ENCODE measurements around the gene GABBR2. TPM values are rescaled to one million over a fixed set of nuclear protein-coding genes. Genes with fewer than 3 reads are reported as not detected.

The GABBR2 gene
- total and polyA plus RNA-seq, 2 donors (not counting 1 experiment from before 2014, with no cell fraction given) = 0.03 TPM; not detected in 1

GRCh38 chr9:98259791-98260190 is 448.9 kb downstream of the GABBR2 start:
- ChIA-PET POLR2A (interaction anchor here (0.5 to 0.6 kb wide), 2 partner anchors 161 to 203 kb away, joined by 4 to 7 read pairs; partner anchors contain the start of gene NANS), CTCF (interaction anchor here (0.7 to 7.9 kb wide), 4 partner anchors 24 to 369 kb away, joined by 3 to 46 read pairs (median 6); no protein-coding TSS in a partner anchor)
- Mint-ChIP-seq H3K27ac (no peak overlapping the region), H3K4me3 (no peak overlapping the region), H3K9me3 (ENCODE audit: insufficient read depth) (no peaks in the 10 kb centered on the region), H3K4me1 (peaks cover 8% of the 10 kb centered on the region), H3K27me3 (peaks cover 3% of the 10 kb centered on the region)
- Histone ChIP-seq H3K27ac (ENCODE audit: low read length in 2 of 2) (no peak overlapping the region), H3K36me3 (replicated peaks in 1 of 2; ENCODE audit: control extremely low read depth in 1 of 2, control insufficient read depth in 1 of 2, extremely low read depth in 1 of 2, insufficient read depth in 2 of 2, low read length in 1 of 2) (no peaks in the 10 kb centered on the region), H3K9ac (ENCODE audit: low read length) (no peak overlapping the region), H3K9me3 (ENCODE audit: control extremely low read depth in 1 of 3, control insufficient read depth in 2 of 3, insufficient read depth in 1 of 3, low read length in 2 of 3) (no peaks in the 10 kb centered on the region), H3K4me3 (ENCODE audit: control extremely low read depth in 1 of 5, extremely low read depth in 1 of 5, insufficient read depth in 1 of 5, low read depth in 2 of 5, low read length in 4 of 5) (no peak overlapping the region), H3K27me3 (replicated peaks in 1 of 4; ENCODE audit: control extremely low read depth in 1 of 4, control insufficient read depth in 3 of 4, insufficient read depth in 4 of 4, low read length in 3 of 4) (no peaks in the 10 kb centered on the region), H4K20me1 (ENCODE audit: control insufficient read depth, insufficient read depth, low read length, poor library complexity, severe bottlenecking) (no peaks in the 10 kb centered on the region), H2AFZ (ENCODE audit: insufficient read depth, low read depth, low read length, poor library complexity, severe bottlenecking) (no peak overlapping the region), H3K4me2 (replicated peaks; ENCODE audit: low read depth, low read length, poor library complexity, severe bottlenecking) (no peak overlapping the region), H3K79me2 (ENCODE audit: control insufficient read depth, insufficient read depth, low read length) (peaks cover 5% of the 10 kb centered on the region), H3K4me1 (ENCODE audit: control insufficient read depth in 2 of 2, insufficient read depth in 2 of 2, low read length in 2 of 2) (peaks cover 7 to 14% of the 10 kb centered on the region in 2 donors)
- no CpG with 5 or more reads among the region's 3 CpGs for WGBS (ENCODE audit: insufficient coverage)
- no peak for DNase-seq
- TF ChIP-seq EZH2 (IDR thresholded peaks at IDR 0.05; ENCODE audit: borderline replicate concordance, insufficient read depth, low read depth, low read length, poor library complexity, severe bottlenecking) = no peak
- TF ChIP-seq CTCF (IDR thresholded peaks at IDR 0.05) = no peak
- intact Hi-C loops (cut with micrococcal nuclease) = loop anchor here (5.0 kb wide), 3 partner anchors 142 to 847 kb away; partner anchors contain the start of genes TDRD7 and TRIM14
- ATAC-seq (ENCODE audit: low read depth) = no peak

- DNase-seq (peak; percentile 59), ATAC-seq (ENCODE audit: low read depth) (no peak)
- Histone ChIP-seq H3K79me2 (ENCODE audit: control insufficient read depth, insufficient read depth, low read length) (peaks cover 7% of the 10 kb centered on the region), H3K4me2 (replicated peaks; ENCODE audit: low read depth, low read length, poor library complexity, severe bottlenecking) (peak overlapping the region; percentile 93), H3K9me3 (ENCODE audit: control extremely low read depth in 1 of 3, control insufficient read depth in 2 of 3, insufficient read depth in 1 of 3, low read length in 2 of 3) (no peaks in the 10 kb centered on the region), H4K20me1 (ENCODE audit: control insufficient read depth, insufficient read depth, low read length, poor library complexity, severe bottlenecking) (no peaks in the 10 kb centered on the region), H3K4me3 (ENCODE audit: control extremely low read depth in 1 of 5, extremely low read depth in 1 of 5, insufficient read depth in 1 of 5, low read depth in 2 of 5, low read length in 4 of 5) (peak overlapping the region; percentile 89 to 98 (median 93)), H2AFZ (ENCODE audit: insufficient read depth, low read depth, low read length, poor library complexity, severe bottlenecking) (peak overlapping the region; percentile 99), H3K27ac (ENCODE audit: low read length in 2 of 2) (peak overlapping the region; percentile 83 to 92), H3K27me3 (replicated peaks in 1 of 4; ENCODE audit: control extremely low read depth in 1 of 4, control insufficient read depth in 3 of 4, insufficient read depth in 4 of 4, low read length in 3 of 4) (no peaks in the 10 kb centered on the region), H3K9ac (ENCODE audit: low read length) (peak overlapping the region; percentile 88), H3K36me3 (replicated peaks in 1 of 2; ENCODE audit: control extremely low read depth in 1 of 2, control insufficient read depth in 1 of 2, extremely low read depth in 1 of 2, insufficient read depth in 2 of 2, low read length in 1 of 2) (no peaks in the 10 kb centered on the region), H3K4me1 (ENCODE audit: control insufficient read depth in 2 of 2, insufficient read depth in 2 of 2, low read length in 2 of 2) (peaks cover 11 to 21% of the 10 kb centered on the region in 2 donors)
- no peak for TF ChIP-seq EZH2 (IDR thresholded peaks at IDR 0.05; ENCODE audit: borderline replicate concordance, insufficient read depth, low read depth, low read length, poor library complexity, severe bottlenecking)
- TF ChIP-seq CTCF (IDR thresholded peaks at IDR 0.05) = no peak
- H3K4me1 Mint-ChIP-seq = peaks cover 15% of the 10 kb centered on the region
- CTCF ChIA-PET = interaction anchor here (0.6 to 7.9 kb wide), 14 partner anchors 9 to 590 kb away, joined by 3 to 46 read pairs (median 4); partner anchors contain the start of genes NANS, TRIM14 and TRMO
- peak overlapping the region; percentile 98 for H3K4me3 Mint-ChIP-seq
- H3K9me3 Mint-ChIP-seq (ENCODE audit: insufficient read depth) = no peaks in the 10 kb centered on the region
- H3K27me3 Mint-ChIP-seq = no peaks in the 10 kb centered on the region
- intact Hi-C loops (cut with micrococcal nuclease) = loop anchor here (2.0 to 5.0 kb wide), 4 partner anchors 139 to 844 kb away; partner anchors contain the start of genes ANKS6, TDRD7, TRIM14 and XPA
- POLR2A ChIA-PET = interaction anchor here (0.6 to 3.1 kb wide), 6 partner anchors 155 to 559 kb away, joined by 4 to 13 read pairs (median 8); partner anchors contain the start of genes ANP32B, NANS and TRMO
- peak overlapping the region; percentile 100 for H3K27ac Mint-ChIP-seq
- 0% methylated on average over 1 of the region's 12 CpGs for WGBS (ENCODE audit: insufficient coverage)
Measured at GRCh38 chr9:98256756-98257155, 452.0 kb downstream of the GABBR2 start.

Measured in B cell (primary cell).